Measurements from ENCODE around the gene TECR.

DNA sequence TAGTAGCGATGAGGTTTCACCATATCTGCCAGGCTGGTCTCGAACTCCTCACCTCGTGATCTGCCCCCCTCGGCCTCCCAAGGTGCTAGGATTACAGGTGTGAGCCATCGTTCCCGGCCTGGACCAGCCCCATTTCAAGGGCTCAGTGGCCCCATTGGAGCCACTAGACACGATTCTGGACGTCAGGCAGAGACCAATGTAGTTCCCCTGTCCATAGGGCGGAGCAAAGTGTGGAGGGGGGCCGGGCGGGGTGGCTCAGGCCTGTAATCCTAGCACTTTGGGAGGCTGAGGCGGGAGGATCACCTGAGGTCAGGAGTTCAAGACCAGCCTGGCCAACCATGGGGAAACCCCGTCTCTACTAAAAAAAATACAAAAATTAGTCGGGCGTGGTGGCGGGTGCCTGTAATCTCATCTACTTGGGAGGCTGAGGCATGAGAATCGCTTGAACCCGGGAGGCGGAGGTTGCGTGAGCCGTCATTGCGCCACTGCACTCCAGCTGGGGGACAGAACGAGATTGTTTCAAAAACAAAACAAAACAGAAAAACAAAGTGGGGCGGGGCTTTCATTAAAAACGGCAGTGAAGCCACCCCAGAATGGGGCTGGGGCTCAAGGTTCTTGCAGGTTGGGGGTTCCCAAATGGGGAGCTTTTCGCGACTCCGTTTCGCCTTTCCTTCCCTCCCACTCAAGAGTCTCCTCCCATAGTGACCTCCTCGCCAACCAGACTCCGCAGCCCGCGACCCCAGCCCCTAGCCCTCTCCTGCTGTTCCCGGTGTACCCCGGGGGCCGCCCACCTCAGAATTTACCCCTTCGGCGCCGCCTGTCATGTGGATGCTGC lies 758 bp upstream of the TECR start:
- TF ChIP-seq EZH2 (IDR thresholded peaks at IDR 0.05; ENCODE audit: insufficient read depth, low read length): no peak
- TF ChIP-seq, protein P1, sequence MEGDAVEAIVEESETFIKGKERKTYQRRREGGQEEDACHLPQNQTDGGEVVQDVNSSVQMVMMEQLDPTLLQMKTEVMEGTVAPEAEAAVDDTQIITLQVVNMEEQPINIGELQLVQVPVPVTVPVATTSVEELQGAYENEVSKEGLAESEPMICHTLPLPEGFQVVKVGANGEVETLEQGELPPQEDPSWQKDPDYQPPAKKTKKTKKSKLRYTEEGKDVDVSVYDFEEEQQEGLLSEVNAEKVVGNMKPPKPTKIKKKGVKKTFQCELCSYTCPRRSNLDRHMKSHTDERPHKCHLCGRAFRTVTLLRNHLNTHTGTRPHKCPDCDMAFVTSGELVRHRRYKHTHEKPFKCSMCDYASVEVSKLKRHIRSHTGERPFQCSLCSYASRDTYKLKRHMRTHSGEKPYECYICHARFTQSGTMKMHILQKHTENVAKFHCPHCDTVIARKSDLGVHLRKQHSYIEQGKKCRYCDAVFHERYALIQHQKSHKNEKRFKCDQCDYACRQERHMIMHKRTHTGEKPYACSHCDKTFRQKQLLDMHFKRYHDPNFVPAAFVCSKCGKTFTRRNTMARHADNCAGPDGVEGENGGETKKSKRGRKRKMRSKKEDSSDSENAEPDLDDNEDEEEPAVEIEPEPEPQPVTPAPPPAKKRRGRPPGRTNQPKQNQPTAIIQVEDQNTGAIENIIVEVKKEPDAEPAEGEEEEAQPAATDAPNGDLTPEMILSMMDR (IDR thresholded peaks at IDR 0.05; ENCODE audit: insufficient read depth, low read depth, low read length): no peak
